Esophagus (tissue), 2 donors: ENCODE data around the gene DEFB108B. TPM values are rescaled to one million over a fixed set of nuclear protein-coding genes. Genes with fewer than 3 reads are reported as not detected.
"Not testable (repeated sequence)": the region's sequence is repeated elsewhere in the genome, so short reads cannot be mapped to it uniquely, and the experiment has no call there.

Experiments used
- H3K27ac ChIP-seq, 2 donors: one replicate each; pipeline ENCODE4 v1.5.1; 2013; ENCODE audit warnings: low read depth in 2 of 2, mild to moderate bottlenecking in 2 of 2, inconsistent platforms in 1 of 2, low read length in 1 of 2, moderate library complexity in 1 of 2
- H3K27me3 ChIP-seq, 2 donors: one replicate each; pipeline ENCODE4 v1.6.1; 2013; ENCODE audit warnings: low read length in 2 of 2, control low read depth in 1 of 2, mild to moderate bottlenecking in 1 of 2; ENCODE audit not compliant: insufficient read depth in 2 of 2, control insufficient read depth in 1 of 2
- H3K36me3 ChIP-seq, 2 donors: one replicate each; pipeline ENCODE4 v1.6.1; 2013; ENCODE audit warnings: low read length in 1 of 2; ENCODE audit not compliant: control insufficient read depth in 2 of 2, insufficient read depth in 2 of 2
- H3K4me1 ChIP-seq, 2 donors: one replicate each; pipeline ENCODE4 v1.6.1; 2013; ENCODE audit warnings: low read length in 1 of 2; ENCODE audit not compliant: control insufficient read depth in 2 of 2, insufficient read depth in 2 of 2
- H3K4me3 ChIP-seq, 2 donors: one replicate each; pipeline ENCODE4 v1.5.1; 2013; ENCODE audit warnings: low read length in 2 of 2, mild to moderate bottlenecking in 2 of 2, low read depth in 1 of 2, moderate library complexity in 1 of 2
- H3K9me3 ChIP-seq, 2 donors: one replicate each; pipeline ENCODE4 v1.6.1; 2013; ENCODE audit warnings: mild to moderate bottlenecking in 2 of 2, low read depth in 1 of 2, low read length in 1 of 2, moderate library complexity in 1 of 2; ENCODE audit not compliant: control insufficient read depth in 2 of 2, insufficient read depth in 1 of 2
- WGBS, 2 donors: extraction: QIAGEN DNeasy Blood & Tissue Kit; methylation state at CpG; one replicate each; pipeline ENCODE4 v1.1.7; 2013; 5-methylcytosine and 5-hydroxymethylcytosine counted together
- polyA plus RNA-seq, 2 donors: library from polyadenylated mRNA; stranded (reverse); fragments of 200-250 nt; gene quantifications; one replicate each; pipeline ENCODE4 v1.2.3, GENCODE V29; 2013
- donor health status: healthy with polysubstance abuse.
- donor health status: Bipolar disorder and iron deficiency.

The DEFB108B gene
- not detected for polyA plus RNA-seq

GRCh38 chr11:71832811-71833210, at the start of gene DEFB108B:
Gene DEFB108B, plus strand, starts transcription at chr11:71833200. Its CDS starts 0 bp downstream, at chr11:71833200.
- H3K27ac ChIP-seq, H3K27me3 ChIP-seq, H3K4me1 ChIP-seq, H3K9me3 ChIP-seq, H3K4me3 ChIP-seq, H3K36me3 ChIP-seq: not testable (repeated sequence)
- WGBS, 2 donors: 0% methylated on average over 1 of the region's 1 CpG

- 5% methylated on average over 32 to 40 of the region's 40 CpGs for WGBS, 2 donors
- H3K4me3 ChIP-seq: peak overlapping the region; percentile 51 to 62
- H3K4me1 ChIP-seq, H3K27me3 ChIP-seq, H3K9me3 ChIP-seq, H3K36me3 ChIP-seq: not testable (repeated sequence)
- H3K27ac ChIP-seq: peak overlapping the region; percentile 83
Observed at GRCh38 chr11:71786114-71786847, 46.7 kb upstream of the DEFB108B start.

GRCh38 chr11:71786848-71787097, 46.2 kb upstream of the DEFB108B start:
- H3K27me3 ChIP-seq, H3K9me3 ChIP-seq, H3K36me3 ChIP-seq, H3K4me1 ChIP-seq: not testable (repeated sequence)
- WGBS, 2 donors: 2 to 3% methylated on average over 13 to 22 of the region's 22 CpGs
- H3K27ac ChIP-seq: peak overlapping the region; percentile 89
- peak overlapping the region; percentile 47 to 51 for H3K4me3 ChIP-seq

GRCh38 chr11:71787098-71787823, 45.7 kb upstream of the DEFB108B start:
- Histone ChIP-seq H3K9me3 (no peaks in the 10 kb centered on the region), H3K4me1 (no peaks in the 10 kb centered on the region), H3K4me3 (peak overlapping the region; percentile 65 to 67), H3K27ac (peak overlapping the region; percentile 89), H3K36me3 (no peaks in the 10 kb centered on the region), H3K27me3 (no peaks in the 10 kb centered on the region)
- 0 to 1% methylated on average over 29 to 61 of the region's 62 CpGs for WGBS, 2 donors

GRCh38 chr11:71787824-71788454, 45.1 kb upstream of the DEFB108B start:
- H3K27ac ChIP-seq: peak overlapping the region; percentile 63 to 83
- WGBS, 2 donors: 2 to 3% methylated on average over 19 of the region's 19 CpGs
- not testable (repeated sequence) for H3K36me3 ChIP-seq, H3K4me1 ChIP-seq, H3K9me3 ChIP-seq, H3K27me3 ChIP-seq
- H3K4me3 ChIP-seq: peak overlapping the region; percentile 65 to 67

- peak overlapping the region in 1 of 2 donors; percentile 7 for H3K27ac ChIP-seq
- not testable (repeated sequence) for H3K9me3 ChIP-seq, H3K4me3 ChIP-seq, H3K4me1 ChIP-seq, H3K36me3 ChIP-seq, H3K27me3 ChIP-seq
- 77 to 79% methylated on average over 7 to 8 of the region's 8 CpGs for WGBS, 2 donors
Observed at GRCh38 chr11:71789444-71790196, 43.4 kb upstream of the DEFB108B start.

GRCh38 chr11:71791111-71791510, 41.9 kb upstream of the DEFB108B start:
- H3K4me3 ChIP-seq, H3K9me3 ChIP-seq, H3K4me1 ChIP-seq, H3K27ac ChIP-seq, H3K36me3 ChIP-seq, H3K27me3 ChIP-seq: not testable (repeated sequence)
- 69 to 75% methylated on average over 7 of the region's 7 CpGs for WGBS, 2 donors

GRCh38 chr11:71792621-71793235, 40.3 kb upstream of the DEFB108B start:
- H3K4me3 ChIP-seq, H3K36me3 ChIP-seq, H3K27me3 ChIP-seq, H3K4me1 ChIP-seq, H3K9me3 ChIP-seq, H3K27ac ChIP-seq: not testable (repeated sequence)
- 53 to 80% methylated on average over 4 to 6 of the region's 6 CpGs for WGBS, 2 donors

- H3K36me3 ChIP-seq, H3K9me3 ChIP-seq, H3K27ac ChIP-seq, H3K4me1 ChIP-seq, H3K4me3 ChIP-seq, H3K27me3 ChIP-seq: not testable (repeated sequence)
- 92 to 93% methylated on average over 13 of the region's 13 CpGs for WGBS, 2 donors
Observed at GRCh38 chr11:71794386-71795040, 38.5 kb upstream of the DEFB108B start.
